ENCODE measurements around the gene POLD4.
"Not testable (repeated sequence)": the region's sequence is repeated elsewhere in the genome, so short reads cannot be mapped to it uniquely, and the experiment has no call there.

The POLD4 gene

DNA sequence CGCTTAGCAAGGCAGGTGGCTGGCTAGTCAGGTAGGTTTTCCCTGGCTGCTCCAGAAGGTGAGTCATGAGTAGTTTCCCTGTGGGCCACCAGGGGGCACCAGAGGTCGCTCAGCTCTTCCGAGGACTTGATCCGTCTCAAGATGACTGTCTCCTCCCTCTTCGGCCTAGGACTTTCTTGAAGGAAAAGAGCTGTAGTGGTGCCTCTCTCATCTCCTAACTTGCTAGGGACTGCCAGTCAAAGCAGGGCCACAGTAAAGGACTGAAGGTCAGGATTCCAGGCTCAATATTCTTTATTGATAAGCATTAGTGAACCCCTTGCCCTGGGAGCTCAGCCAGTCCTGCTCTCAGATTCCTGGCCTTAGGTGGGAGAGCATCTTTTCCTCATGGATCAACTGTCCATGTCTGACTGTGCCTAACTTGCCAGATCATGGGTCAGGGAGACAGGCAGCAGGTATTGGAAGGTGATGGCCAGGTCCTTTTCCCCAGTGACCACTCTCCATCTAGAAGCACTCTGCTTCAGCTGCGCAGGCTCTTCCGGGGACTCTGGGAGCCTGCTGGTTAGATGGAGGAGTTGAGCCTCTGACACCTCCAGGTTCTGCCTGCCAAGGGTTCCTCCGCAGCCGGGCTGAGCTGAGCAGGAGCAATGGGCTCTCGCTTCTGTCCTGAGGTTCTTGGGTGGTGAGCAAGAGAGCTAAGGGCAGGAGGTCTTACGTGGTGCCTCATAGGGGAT is 1.9 kb downstream of the POLD4 start:
- peak; percentile 59 for DNase-seq

DNA sequence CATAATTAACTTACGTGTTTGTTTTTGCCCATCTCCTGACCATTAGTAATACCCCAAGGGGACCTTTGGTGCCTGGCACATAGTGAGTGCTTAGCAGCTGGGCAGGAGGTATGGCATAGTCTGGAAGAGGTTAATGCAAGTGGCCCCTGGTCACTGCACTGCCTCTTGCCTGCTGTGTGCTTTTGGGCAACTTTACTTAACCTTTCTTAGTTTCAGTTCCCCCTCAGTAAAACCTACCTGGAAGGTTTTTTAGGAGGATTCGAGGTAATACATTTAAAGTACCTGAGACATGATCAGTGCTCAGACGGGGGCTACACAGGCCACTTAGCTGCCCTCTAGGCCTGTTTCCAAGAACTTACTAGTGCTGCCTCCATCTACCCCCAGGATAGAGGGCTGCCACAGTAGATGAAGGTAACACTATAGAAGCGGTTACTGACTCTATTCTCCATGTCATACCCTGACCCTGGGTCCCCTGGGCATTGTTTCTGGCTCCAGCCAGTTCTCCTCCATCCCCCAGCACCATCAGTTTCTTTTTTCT is 3.3 kb downstream of the POLD4 start:
- DNase-seq, result no peak

DNA sequence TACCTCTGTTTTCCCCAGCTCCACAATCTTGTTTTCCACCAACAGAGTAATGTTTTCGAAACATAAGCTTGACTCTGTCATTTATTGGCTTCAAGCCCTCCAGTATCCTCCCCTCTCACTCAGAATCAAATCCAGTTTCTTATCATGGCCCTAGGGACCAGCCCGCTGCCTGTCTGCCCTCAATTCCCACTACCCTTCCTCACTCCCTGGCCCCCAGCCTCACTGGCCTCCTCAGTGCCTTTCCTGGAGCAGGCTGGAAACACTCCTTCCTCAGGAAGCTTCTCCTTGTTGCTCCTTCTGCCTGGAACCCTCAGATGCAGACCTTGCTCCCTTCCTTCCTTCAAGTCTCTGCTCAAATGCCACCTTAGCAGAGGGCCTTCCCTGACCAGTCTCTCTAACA is 3.9 kb downstream of the POLD4 start:
- DNase-seq, result no peak

DNA sequence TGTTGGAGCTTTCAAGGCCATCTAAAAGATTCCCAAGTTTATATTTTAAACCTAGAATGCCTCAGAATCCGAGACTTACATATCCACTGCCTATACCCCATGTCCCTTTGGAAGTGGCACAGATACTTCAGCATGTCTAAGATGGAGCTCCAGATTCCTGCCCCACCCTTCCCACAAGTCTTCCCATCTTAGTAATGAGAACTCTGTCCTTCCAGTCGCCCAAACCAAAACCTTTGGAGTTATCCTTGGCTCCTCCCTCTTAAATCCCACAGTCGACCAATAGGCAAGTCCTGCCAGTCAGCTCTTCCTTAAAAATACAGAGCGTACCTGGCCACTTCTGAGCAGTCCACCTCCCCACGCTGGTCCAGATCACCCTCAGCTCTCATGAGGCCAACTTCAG is 4.3 kb downstream of the POLD4 start:
- no peak for DNase-seq

DNA sequence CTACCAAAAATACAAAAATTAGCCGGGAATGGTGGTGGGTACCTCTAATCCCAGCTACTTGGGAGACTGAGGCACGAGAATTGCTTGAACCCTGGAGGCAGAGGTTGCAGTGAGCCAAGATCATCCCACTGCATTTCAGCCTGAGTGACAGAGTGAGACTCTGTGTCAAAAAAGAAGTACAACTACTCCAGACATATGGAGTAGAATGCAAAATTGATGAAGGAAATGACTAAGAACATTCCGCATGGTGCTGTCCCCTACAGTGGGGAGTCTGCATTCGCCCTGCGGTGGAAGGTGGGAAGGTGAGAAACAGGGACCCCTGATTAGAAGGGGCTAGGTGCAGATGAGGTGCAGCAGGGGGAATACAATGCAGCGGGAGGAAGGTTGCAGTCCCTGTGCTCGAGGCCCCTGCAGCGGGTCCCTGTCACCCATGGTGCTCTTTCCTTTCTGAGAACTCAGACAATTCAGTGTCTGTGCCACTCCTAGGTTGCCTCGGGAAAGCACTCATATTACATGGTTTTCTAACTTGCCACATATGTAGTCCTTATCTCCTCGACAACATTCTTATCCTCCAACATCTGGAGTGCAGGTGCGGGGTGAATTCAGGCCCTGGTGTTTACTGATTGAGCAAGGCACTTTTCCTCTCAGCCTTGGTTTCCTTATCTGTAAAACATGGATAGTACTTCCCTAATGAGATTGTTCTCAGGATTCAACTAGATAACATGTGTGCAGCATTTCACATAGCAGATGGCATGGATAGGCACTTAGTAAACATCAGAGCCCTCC is 5.2 kb downstream of the POLD4 start:
- no peak for DNase-seq

DNA sequence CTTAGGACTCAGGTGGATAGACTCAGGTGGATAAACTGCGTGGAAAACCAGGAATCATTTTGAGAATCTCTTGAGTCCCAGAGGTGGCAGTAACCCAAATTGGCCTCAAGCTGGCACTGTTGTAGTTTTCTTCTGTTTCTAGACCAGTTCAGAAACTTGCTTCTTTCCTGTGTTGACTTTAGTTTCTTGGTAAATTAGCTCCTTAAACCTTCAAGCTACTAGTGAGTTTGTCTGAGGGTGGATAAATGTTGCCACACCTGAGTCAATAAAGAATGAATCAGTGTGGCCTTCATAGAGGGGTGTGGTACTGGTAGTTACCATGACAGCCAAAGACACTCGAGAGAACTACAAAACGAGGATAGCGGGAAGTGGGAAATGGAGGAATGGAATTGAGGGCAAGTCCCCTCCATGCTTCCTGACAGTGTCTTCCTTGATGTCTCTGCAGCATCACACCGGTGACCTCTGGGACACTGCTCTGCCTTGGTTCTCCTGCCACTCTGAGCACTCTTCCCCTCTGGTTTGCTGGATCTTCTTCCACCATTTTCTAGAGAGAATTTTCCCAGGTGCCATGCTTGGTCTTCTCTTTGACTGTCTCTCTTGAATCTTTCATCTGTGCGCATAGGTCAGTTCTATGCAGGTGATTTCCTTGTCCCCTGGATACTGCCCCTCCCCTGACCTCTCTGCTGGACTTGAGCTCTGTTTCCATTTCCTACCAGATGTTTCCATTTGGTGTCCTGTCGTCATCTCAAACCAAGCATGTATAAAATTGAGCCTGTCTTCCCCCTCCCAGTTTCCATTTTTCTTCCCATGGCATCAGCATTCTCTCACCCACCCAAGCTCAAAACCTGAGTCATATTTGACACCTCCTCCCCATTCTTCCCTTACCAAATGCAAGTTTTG is 7.2 kb downstream of the POLD4 start:
- DNase-seq, result no peak

DNA sequence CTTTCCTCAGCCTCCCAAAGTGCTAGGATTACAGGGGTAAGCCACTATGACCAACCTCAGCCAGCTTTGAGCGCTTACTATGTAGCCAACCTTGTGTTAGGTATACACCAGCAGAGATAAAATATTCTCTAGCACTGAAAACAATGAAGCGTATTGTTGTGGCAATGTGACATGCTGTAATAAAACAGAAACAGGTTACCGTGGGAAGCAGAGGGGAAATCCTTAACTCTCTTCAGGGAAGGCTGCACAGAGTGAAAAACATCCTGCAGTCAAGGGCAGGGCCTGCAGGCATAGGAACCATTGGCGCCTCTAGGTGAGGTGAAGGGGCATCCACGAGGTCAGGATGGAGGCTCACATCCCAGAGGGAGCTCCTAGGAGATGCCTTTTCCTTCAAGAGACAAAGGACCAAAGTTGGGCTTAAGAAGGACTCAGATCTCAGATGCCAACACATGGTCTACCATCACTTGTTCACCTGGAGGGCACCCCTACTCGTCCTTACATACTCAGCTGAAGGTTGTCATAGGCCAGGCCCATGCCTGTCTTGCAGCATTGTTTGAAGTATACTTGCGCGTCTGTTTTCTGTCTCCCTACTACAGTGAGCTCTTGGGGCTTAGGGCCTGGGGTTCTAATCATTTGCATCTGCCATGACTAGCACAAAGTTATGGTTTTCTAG is 8.0 kb downstream of the POLD4 start:
- DNase-seq, result no peak

DNA sequence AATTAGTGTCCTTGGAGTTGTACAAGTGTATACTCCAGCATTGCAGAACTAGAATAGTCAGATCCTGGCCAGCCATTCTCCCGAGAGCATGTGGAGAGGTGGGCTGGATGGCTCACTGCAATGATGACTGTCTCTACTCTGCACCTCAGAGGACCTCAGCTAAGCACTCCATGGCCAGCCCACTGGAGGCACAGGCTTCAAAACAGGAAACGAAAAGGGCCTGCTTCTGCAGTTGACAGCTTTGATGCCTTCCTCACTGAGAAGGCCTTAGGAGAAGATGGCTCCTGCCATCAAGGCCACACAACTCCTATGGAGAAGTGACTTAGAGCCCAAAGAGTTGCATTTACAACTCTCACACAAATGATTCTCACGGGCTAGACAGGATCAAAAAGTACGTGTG is 9.1 kb downstream of the POLD4 start:
- DNase-seq, result no peak

DNA sequence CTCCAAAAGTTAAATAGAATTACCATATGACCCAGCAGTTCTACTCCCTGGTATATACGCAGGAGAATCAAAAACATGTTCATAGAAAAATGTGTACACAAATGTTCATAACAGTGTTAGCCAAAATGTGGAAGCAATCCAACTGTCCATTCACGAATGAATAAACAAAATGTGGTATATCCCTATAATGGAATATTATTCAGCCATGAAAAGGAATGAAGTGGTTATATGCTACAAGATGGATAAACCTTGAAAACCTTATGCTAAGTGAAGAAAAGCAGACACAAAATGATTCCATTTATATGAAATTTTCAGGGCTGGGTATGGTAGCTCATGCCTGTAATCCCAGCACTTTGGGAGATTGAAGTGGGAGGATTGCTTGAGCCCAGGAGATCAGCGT is 16.1 kb downstream of the POLD4 start:
- DNase-seq, result no peak

DNA sequence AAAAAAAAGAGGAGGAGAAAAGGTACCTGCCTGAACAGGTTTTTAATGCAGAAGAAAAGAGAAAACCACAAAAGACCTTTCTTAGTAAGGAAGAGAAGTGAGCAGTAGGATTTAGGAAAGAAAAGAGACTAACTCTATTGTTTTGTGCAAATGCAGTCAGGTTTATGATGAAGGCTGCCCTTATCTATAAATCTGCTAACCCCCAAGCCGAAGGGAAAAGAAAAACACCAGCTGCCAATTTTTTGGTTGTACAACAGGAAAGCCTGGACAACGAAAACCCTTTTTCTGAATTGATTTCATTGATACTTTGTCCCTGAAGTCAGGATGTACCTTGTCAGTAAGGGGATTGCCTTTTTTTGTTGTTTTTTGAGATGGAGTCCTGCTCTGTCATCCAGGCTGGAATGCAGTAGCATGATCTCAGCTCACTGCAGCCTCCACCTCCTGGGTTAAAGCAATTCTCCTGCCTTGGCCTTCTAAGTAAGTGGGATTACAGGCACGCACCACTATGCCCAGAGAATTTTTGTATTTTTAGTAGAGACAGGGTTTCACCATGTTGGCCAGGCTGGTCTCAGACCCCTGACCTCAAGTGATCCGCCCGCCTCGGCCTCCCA is 21.2 kb downstream of the POLD4 start:
- DNase-seq, result no peak

DNA sequence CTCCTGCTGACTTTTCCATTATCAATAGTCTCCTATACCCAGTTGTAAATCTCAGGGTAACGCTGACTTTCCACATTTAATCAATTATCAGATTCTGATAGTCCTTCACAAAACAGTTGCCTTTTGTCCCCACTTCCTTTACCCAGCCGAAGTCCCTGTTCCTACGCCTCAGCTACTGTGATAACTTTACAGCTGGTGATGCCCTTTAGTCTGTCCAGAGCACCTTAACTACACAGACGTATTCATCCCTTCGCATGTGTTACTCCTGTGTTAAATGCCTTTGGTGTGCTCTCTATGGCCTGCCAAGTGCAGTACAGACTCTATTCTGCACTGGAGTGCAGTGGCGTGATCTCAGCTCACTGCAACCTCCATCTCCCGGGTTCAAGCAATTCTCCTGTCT is 29.8 kb downstream of the POLD4 start:
- DNase-seq, result no peak

DNA sequence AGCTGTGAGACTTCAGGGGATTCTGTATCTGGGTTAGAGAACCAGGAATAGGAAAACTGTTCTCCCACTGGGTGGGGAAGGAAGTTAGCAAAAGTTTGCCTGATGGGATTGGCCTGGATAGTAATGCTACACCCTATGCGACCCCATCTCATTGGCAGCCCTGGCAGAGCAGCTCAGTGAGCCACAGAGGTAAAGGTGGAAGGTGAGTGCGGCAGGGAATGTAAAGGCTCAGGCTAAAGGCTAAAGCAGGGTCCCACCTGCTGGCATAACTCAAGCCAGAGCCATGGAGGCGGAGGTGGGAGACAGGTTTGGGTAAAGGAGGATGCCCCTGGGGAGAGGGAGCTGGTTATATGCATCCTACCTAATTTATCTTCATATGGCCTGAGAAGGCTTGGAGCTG is 31.3 kb downstream of the POLD4 start:
- DNase-seq, result no peak

DNA sequence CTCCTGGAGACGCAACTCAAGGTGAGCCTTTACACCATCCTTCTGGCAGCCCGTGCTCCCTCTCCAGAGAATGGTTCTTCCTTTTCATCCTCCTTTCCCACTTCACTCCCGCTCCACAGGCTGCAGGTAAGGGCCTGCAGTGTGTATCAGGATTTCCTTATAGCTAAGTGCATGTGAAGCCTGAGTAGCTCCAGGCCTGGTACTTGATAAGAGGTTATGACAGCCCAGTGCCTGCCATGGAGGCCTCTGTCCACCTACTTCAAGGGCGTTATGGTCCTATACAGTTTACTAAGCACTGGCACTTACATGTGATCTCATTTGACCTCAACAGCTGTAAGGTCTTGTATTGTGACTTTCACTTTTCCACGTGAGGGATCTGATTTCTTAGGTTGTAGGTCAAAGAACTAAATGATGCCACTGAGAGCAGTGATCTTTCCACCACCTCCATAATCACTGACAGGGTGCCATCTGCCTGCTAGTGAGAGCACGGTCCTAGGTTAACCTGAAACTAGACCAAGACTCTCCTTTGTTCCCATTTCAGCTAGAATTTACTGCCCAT is 32.0 kb downstream of the POLD4 start:
- DNase-seq, result no peak

DNA sequence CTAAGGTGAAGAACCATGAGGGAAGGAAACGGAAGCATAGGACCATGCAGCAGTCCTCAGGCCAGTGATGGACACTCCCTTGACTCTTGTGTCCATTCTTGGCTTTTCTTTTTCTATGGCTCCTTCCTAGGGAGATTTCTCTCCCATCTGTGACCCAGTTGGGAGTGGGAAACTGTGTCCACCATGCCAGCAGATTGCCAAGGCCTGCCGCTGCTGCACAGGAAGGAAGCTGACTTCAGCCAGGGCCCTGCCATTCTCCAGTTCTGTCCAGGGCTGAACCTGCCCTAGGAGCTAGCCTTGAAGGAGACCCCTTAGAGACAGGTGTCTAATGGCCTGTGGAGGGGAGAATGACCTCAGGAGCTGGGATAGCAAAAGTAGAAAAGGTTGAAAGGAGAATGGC is 32.7 kb downstream of the POLD4 start:
- no peak for DNase-seq

DNA sequence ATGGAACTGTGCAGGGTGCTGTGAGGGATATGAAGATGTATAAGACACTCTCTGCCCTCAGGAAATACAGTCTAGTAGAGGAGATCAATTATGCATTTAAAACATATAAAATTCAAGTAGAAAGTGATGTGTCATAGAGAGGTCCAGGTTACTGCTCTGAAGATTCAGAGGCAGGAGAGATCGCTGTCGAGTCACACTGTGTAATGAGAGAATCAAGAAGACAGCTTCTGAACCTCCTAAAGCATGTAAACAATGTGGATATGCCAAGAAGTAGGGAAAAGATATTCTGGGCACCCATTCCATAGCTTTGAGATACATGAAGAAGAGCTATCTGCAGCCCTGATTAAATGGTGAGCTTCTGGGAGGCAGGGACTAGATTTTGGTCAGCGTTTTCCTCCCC is 33.3 kb downstream of the POLD4 start:
- DNase-seq, result no peak

DNA sequence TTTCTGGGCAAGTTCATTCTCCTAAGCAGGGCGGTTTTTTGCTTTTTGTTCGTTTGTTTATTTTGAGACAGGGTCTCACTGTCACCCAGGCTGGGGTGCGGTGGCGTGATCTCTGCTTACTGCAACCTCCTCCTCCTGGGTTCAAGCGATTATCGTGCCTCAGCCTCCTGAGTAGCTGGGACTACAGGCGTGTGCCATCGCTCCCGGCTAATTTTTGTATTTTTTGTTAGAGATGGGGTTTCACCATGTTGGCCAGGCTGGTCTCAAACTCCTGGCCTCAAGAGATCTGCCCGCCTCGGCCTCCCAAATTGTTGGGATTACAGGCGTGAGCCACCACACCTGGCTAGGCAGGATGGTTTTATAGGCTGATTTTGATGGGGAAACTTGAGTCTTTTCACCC is 34.5 kb downstream of the POLD4 start:
- not testable (repeated sequence) for DNase-seq

DNA sequence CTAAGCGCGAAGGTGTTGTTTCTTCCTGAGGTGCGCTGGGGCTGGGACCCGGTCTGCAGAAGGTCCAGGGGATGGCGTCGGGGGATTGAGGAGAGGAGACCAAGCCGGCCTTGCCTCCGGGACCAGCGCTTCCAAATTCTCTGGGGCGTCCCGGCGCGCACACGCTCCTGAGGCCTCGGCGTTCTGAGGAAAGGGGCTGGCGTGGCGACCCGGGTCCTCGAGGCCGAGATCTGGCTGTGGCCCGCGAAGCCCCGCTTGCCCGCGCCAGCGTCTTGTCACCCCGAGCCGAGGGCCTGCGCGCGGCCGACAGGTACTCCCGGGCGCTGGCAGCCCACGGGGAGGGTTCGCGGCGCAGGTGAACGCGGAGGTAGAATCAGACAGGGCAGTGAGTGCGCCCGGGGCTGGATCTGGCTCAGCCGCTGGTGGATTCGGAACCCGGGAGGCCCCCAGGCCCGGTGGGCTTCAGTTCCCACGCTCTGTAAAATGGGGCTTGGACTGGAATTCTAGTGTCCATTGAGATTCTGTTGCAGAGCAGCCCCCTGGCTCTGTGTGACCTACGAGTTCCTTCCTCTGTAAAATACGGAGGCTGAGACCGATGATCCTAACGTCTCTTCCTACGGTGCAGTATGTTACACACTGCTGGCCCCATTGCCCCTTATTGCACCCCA is 35.3 kb downstream of the POLD4 start:
- peak; percentile 43 for DNase-seq

DNA sequence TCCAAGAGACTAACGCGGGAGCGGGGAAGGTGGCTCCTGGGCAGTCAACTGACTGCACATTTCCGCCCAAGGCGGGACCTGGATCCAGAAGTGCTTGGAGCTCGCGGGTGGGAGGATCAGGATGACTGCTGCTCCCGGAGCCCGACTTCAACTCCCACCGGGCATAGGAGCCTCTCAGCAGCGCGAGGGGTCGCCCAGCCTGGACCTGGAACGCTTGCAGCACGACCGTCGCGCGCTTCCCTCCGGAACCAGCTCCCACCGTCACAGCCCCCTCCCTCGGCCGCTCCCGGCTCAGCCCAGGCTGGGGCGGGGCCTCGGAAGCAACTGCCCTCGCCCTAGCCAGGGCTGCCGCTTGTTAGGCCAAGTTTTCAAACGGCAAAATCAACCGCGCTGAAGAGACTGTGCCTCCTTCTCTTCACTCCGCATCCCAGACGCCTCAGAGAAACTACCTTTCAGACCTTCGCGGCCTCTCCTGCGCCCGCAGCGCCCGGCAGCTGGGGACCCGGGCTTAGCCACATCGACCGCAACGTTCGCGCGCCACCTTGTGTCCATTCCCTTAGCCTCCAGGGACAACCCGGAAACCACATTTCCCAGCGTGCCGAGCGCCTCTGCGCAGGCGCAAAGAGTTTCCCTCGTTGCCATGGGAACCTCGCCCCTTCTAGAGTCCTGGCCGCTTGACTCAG is 36.0 kb downstream of the POLD4 start:
- DNase-seq, result peak; percentile 96

DNA sequence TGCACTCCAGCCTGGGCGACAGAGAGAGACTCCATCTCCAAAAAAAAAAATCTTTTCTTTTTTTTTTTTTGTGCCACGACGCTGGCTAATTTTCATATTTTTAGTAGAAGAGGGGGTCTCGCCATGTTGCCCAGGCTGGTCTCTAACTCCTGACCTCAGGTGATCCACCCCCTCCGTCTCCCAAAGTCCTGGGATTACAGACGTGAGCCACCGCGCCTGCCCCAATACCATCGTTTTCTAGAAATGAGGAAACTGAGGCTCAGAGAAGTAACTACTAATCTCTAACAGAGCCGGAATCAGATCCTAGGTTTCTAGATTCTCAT is 36.5 kb downstream of the POLD4 start:
- DNase-seq, result no peak

DNA sequence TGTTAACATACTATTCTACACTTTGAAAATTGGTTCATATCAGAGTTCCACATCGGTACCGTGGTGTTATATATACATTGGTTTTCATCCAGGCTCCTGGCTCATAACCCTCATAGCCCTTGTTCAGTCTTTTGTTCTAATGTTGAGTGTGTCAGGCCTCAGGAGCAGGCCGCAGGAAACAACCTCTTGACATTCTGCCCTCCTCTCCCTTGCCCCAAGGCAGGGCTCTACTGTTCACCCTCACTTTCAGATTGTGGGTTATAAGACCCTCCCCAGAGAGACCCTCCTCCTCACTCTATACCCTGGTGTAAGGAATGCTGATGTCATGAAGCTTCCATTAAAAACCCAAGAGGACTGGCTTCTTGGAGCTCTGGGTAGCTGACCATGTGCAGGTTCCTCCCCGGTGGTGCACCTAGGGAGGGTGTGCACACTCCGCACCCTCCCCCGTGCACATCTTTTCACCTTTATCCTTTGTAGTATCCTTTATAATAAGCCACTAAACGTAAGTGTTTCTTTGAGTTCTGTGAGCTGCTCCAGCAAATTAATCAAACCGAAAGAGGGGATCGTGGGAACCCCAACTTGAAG is 37.9 kb downstream of the POLD4 start:
- no peak for DNase-seq

DNA sequence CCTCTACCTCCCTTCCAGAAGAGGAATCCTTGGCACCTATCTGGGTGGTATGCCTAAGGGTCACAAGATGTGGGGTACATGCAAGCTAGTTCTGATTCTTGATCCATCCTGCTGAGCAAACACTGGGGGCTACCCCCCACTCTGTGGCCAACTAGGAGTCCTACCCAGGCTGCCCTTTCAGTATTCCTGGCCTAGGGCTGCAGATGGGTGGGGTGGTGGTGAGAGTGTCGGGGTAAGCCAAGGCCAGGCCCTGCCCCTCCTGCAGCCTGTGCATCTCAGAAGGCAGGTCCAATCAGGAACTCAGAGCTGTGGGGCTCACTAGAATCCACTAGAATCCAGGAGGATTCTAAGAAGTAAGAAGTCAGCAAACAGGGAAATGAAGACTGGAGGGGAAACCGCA is 39.1 kb downstream of the POLD4 start:
- DNase-seq, result no peak

Measured in NCI-H345 (cell line).